ENCODE results near the gene B9D1.

DNA sequence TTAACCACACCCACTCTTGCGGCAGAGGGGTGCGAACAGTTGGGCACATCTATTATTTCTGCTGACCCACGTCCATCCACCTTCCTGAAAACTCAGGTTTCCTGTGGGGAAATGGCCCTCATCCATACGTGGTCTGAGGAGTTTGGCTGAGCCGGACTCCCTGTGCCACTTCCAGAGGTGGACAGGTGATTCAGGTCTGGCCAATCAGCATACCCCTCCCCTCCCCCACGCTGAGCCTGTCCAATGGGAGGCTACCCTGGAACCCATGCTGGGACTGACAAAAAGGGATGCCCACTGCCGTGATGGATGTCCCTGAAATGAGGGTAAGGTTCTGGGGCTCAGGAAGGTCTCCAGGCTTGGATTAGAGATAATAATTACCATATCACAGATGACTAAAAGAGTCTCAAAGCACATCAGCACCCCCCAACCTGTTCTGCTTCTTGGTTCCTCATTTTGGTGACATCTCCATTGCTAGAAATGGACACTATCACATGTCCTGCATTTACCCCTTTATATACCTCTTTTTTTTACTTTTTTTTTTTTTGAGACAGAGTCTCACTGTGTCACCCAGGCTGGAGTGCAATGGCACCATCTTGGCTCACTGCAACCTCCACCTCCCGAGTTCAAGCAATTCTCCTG is 10.5 kb upstream of the B9D1 start:
- TF ChIP-seq, protein P1, sequence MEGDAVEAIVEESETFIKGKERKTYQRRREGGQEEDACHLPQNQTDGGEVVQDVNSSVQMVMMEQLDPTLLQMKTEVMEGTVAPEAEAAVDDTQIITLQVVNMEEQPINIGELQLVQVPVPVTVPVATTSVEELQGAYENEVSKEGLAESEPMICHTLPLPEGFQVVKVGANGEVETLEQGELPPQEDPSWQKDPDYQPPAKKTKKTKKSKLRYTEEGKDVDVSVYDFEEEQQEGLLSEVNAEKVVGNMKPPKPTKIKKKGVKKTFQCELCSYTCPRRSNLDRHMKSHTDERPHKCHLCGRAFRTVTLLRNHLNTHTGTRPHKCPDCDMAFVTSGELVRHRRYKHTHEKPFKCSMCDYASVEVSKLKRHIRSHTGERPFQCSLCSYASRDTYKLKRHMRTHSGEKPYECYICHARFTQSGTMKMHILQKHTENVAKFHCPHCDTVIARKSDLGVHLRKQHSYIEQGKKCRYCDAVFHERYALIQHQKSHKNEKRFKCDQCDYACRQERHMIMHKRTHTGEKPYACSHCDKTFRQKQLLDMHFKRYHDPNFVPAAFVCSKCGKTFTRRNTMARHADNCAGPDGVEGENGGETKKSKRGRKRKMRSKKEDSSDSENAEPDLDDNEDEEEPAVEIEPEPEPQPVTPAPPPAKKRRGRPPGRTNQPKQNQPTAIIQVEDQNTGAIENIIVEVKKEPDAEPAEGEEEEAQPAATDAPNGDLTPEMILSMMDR (IDR thresholded peaks at IDR 0.05): no peak
- TF ChIP-seq POLR2AphosphoS5 (IDR thresholded peaks at IDR 0.05): no peak
- no peak for TF ChIP-seq POLR2A (IDR thresholded peaks at IDR 0.05)
- TF ChIP-seq EP300 (IDR thresholded peaks at IDR 0.05): no peak

Data from sigmoid colon (tissue), 4 donors.